HG03280 (cell line): Measurements from ENCODE around the gene ATP11A.
"Not testable (repeated sequence)": the region's sequence is repeated elsewhere in the genome, so short reads cannot be mapped to it uniquely, and the experiment has no call there.

Experiments
- ATAC-seq: cut with Tn5 transposase; IDR thresholded peaks from one replicate; pipeline ENCODE4 v1.9.1; 2021; ENCODE audit warnings: mild to moderate bottlenecking, moderate library complexity; ENCODE audit not compliant: unreplicated experiment

Gene ATP11A

GRCh38 chr13:112851107-112852038 is 161.5 kb downstream of the ATP11A start:
- no peak for ATAC-seq

- ATAC-seq = no peak
These were observed 162.6 kb downstream of the ATP11A start for GRCh38 chr13:112852392-112852791.

GRCh38 chr13:112852808-112853207 is 163.0 kb downstream of the ATP11A start:
- no peak for ATAC-seq

- no peak for ATAC-seq
These were observed 164.5 kb downstream of the ATP11A start for GRCh38 chr13:112854321-112854720.

GRCh38 chr13:112855859-112856258 is 166.0 kb downstream of the ATP11A start:
- no peak for ATAC-seq

- ATAC-seq = no peak
These were observed 168.2 kb downstream of the ATP11A start for GRCh38 chr13:112857914-112858490.

- ATAC-seq = no peak
These were observed 169.4 kb downstream of the ATP11A start for GRCh38 chr13:112859128-112859816.

- no peak for ATAC-seq
These were observed 170.0 kb downstream of the ATP11A start for GRCh38 chr13:112859817-112860190.

- ATAC-seq = no peak
These were observed 172.2 kb downstream of the ATP11A start for GRCh38 chr13:112861876-112862615.

GRCh38 chr13:112863356-112863755 is 173.5 kb downstream of the ATP11A start:
- not testable (repeated sequence) for ATAC-seq

- ATAC-seq = not testable (repeated sequence)
These were observed 175.6 kb downstream of the ATP11A start for GRCh38 chr13:112865478-112865877.

- ATAC-seq = no peak
These were observed 177.5 kb downstream of the ATP11A start for GRCh38 chr13:112867301-112867711.

GRCh38 chr13:112868308-112868707 is 178.5 kb downstream of the ATP11A start:
- ATAC-seq = no peak

GRCh38 chr13:112869202-112870050 is 179.6 kb downstream of the ATP11A start:
- no peak for ATAC-seq

GRCh38 chr13:112870051-112870331 is 180.2 kb downstream of the ATP11A start:
- ATAC-seq = no peak

GRCh38 chr13:112870737-112871287 is 181.0 kb downstream of the ATP11A start:
- ATAC-seq = no peak

GRCh38 chr13:112871742-112872141 is 181.9 kb downstream of the ATP11A start:
- ATAC-seq = no peak

- not testable (repeated sequence) for ATAC-seq
These were observed 183.1 kb downstream of the ATP11A start for GRCh38 chr13:112872657-112873631.
